GM18873 (cell line): ENCODE data around the gene DPEP2NB.

Experiments used
- ATAC-seq: cut with Tn5 transposase; IDR thresholded peaks from one replicate; pipeline ENCODE4 v1.9.1; 2021; ENCODE audit warnings: mild to moderate bottlenecking, moderate library complexity, moderate number of reproducible peaks; ENCODE audit not compliant: unreplicated experiment, low FRiP score

Gene DPEP2NB

DNA sequence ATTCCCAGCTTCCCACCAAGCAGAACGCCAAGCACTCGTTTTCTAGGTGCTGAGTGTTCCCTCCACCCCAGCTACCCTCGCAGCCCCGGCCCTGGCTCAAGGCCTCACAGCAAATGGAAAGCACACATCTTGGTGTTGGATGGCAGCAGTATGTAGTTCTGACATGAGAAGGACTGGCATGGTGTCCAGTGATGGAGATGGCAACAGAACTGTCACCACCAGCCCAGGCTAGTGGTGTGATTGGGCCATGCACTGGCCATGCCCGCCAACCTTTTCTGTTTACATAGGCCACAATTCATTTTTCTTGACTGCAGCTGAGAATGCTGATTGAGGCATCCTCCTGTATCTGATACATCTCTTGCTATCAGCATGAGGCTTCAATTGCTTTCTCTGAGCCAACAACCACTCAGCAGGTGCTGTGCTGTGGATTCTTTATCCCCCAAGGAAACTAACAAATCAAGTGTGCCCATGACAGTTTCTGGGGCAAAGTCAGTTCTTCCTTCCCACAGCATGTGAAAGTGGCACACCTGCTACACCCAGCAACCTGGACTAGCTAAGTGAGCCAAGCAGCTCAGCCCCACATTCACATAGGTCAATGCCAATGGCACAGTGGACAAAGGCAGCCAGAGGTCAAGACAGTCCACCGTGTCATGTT, 51.1 kb downstream of the DPEP2NB start:
- ATAC-seq = no peak

DNA sequence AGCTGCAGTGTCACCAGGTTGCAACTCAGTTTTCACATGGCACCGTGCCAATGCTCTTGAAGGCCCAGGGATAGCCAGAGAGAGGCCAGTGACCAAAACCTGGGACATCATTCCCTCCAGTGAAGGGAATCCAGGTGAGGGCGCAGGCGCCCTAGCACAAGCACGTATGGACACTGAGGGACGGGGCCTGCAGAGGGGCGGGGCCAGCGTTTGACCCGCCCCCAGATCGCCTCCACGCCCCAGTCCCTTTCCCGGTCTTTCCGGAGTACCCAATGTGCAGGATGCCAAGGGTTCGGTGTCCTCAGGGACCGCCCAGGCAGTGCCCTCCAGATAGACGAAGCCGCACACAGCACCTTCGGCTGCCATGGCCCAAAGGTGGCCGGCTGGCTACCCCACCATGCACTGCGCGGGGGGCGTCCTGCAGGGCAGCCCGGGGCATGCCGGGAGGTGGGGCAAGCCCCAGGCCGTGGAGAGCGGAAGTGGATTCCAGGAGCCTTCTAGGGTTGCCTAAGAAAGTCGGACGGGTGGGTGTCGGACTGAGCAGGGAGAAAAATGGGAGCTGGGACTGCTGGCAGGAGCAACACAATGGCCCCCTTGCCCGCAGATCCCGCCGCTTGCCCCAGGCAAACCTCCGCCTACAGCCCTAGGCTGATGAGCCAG, 51.9 kb downstream of the DPEP2NB start:
- no peak for ATAC-seq
